ENCODE measurements around the gene FAM3D. TPM values are rescaled to one million over a fixed set of nuclear protein-coding genes. Genes with fewer than 3 reads are reported as not detected.

The FAM3D gene
- total RNA-seq, 6 experiments from 2014 or later = not detected

- 40% methylated on average over 1 of the region's 3 CpGs for WGBS (ENCODE audit: insufficient coverage, low coverage, low lambda C conversion rate, missing lambda C conversion rate)
- ATAC-seq (peak in 3 of 4 donors; percentile 22 to 40 (median 38)), DNase-seq (no peak)
- no peak overlapping the region for H3K4me3 ChIP-seq
- intact Hi-C loops (cut with DNase I) = loop anchor here in 1 of 2 donors (10.0 kb wide), 1 partner anchor 407 kb away; the partner anchor contains the start of gene CFAP20DC
- H3K9me3 ChIP-seq = no peaks in the 10 kb centered on the region
- no peak overlapping the region for H3K27ac ChIP-seq
- H3K36me3 ChIP-seq = no peaks in the 10 kb centered on the region
- no peaks in the 10 kb centered on the region for H3K4me1 ChIP-seq
- TF ChIP-seq CTCF (IDR thresholded peaks at IDR 0.05) (no peak), POLR2A (IDR thresholded peaks at IDR 0.05) (no peak)
- no peaks in the 10 kb centered on the region for H3K27me3 ChIP-seq
Measured at GRCh38 chr3:58647381-58648141, 19.0 kb downstream of the FAM3D start.

- Histone ChIP-seq H3K36me3 (no peaks in the 10 kb centered on the region), H3K4me1 (no peaks in the 10 kb centered on the region), H3K9me3 (no peaks in the 10 kb centered on the region), H3K4me3 (no peak overlapping the region), H3K27me3 (no peaks in the 10 kb centered on the region), H3K27ac (no peak overlapping the region)
- 20% methylated on average over 1 of the region's 3 CpGs for WGBS (ENCODE audit: insufficient coverage, low coverage, low lambda C conversion rate, missing lambda C conversion rate)
- ATAC-seq (no peak), DNase-seq (no peak)
- TF ChIP-seq CTCF (IDR thresholded peaks at IDR 0.05) (no peak), POLR2A (IDR thresholded peaks at IDR 0.05) (no peak)
- intact Hi-C loops (cut with DNase I) = loop anchor here in 1 of 2 donors (10.0 kb wide), 1 partner anchor 408 kb away; the partner anchor contains the start of gene CFAP20DC
Measured at GRCh38 chr3:58646503-58646902, 20.1 kb downstream of the FAM3D start.

GRCh38 chr3:58645726-58646125, 20.8 kb downstream of the FAM3D start:
- Histone ChIP-seq H3K4me1 (peaks cover 0 to 2% (median 0%) of the 10 kb centered on the region in 4 donors), H3K27me3 (no peaks in the 10 kb centered on the region), H3K4me3 (no peak overlapping the region), H3K9me3 (no peaks in the 10 kb centered on the region), H3K36me3 (no peaks in the 10 kb centered on the region), H3K27ac (no peak overlapping the region)
- intact Hi-C loops (cut with DNase I) = loop anchor here in 1 of 2 donors (10.0 kb wide), 1 partner anchor 409 kb away; the partner anchor contains the start of gene CFAP20DC
- ATAC-seq (no peak), DNase-seq (no peak)
- TF ChIP-seq POLR2A (IDR thresholded peaks at IDR 0.05) (no peak), CTCF (IDR thresholded peaks at IDR 0.05) (no peak)
- 67% methylated on average over 2 of the region's 4 CpGs for WGBS (ENCODE audit: insufficient coverage, low coverage, low lambda C conversion rate, missing lambda C conversion rate)

- ATAC-seq (no peak), DNase-seq (no peak)
- WGBS (ENCODE audit: insufficient coverage, low coverage, low lambda C conversion rate, missing lambda C conversion rate) = 68% methylated on average over 4 of the region's 4 CpGs
- TF ChIP-seq CTCF (IDR thresholded peaks at IDR 0.05) (no peak), POLR2A (IDR thresholded peaks at IDR 0.05) (no peak)
- no peak overlapping the region for H3K4me3 ChIP-seq
- H3K27me3 ChIP-seq = no peaks in the 10 kb centered on the region
- H3K36me3 ChIP-seq = no peaks in the 10 kb centered on the region
- no peak overlapping the region for H3K27ac ChIP-seq
- intact Hi-C loops (cut with DNase I) = loop anchor here in 1 of 2 donors (10.0 kb wide), 1 partner anchor 412 kb away; the partner anchor contains the start of gene CFAP20DC
- no peaks in the 10 kb centered on the region for H3K9me3 ChIP-seq
- peaks cover 0 to 3% (median 2%) of the 10 kb centered on the region in 4 donors for H3K4me1 ChIP-seq
Measured at GRCh38 chr3:58642846-58643245, 23.7 kb downstream of the FAM3D start.
